OCI-LY3 (cell line): Measurements from ENCODE around the gene LRRC15.

ENCODE experiments used
- H2AFZ ChIP-seq: fragments of 200-600, 300-600 bp; shearing (Covaris generic); 2 replicates; pipeline ENCODE4 v1.6.0; 2014; ENCODE audit warnings: antibody characterized with exemption, low read depth, low read length
- H3K27ac ChIP-seq: fragments of 200-600, 300-600 bp; sonication (generic); 2 replicates; pipeline ENCODE4 v1.5.1; 2014; ENCODE audit warnings: mild to moderate bottlenecking, low read length, moderate library complexity, mixed read lengths
- H3K27me3 ChIP-seq: fragments of 200-600, 300-600 bp; sonication (generic); 2 replicates; pipeline ENCODE4 v1.6.1; 2014; ENCODE audit warnings: low read depth, low read length, mixed read lengths
- H3K36me3 ChIP-seq: fragments of 200-600, 300-600 bp; sonication (generic); replicated peaks from 2 replicates; pipeline ENCODE3; 2014; ENCODE audit warnings: low read depth, low read length, mixed read lengths
- H3K4me1 ChIP-seq: fragments of 300-600, 200-600 bp; sonication (generic); 2 replicates; pipeline ENCODE4 v1.6.1; 2014; ENCODE audit warnings: low read length, mixed read lengths
- H3K4me2 ChIP-seq: fragments of 200-600, 300-600 bp; sonication (generic); 2 replicates; pipeline ENCODE4 v1.6.1; 2014; ENCODE audit warnings: low read length, mixed read lengths
- H3K4me3 ChIP-seq: fragments of 300-600, 200-600 bp; sonication (generic); 2 replicates; pipeline ENCODE4 v1.5.1; 2014; ENCODE audit warnings: antibody characterized with exemption, mild to moderate bottlenecking, low read length, moderate library complexity
- H3K79me2 ChIP-seq: fragments of 300-600, 200-600 bp; shearing (Covaris generic); 2 replicates; pipeline ENCODE4 v1.6.1; 2014; ENCODE audit warnings: mild to moderate bottlenecking, low read length, mixed read lengths
- H3K9ac ChIP-seq: fragments of 300-600, 200-600 bp; shearing (Covaris generic); 2 replicates; pipeline ENCODE4 v1.6.0; 2014; ENCODE audit warnings: mild to moderate bottlenecking, low read length, moderate library complexity
- H3K9me3 ChIP-seq: fragments of 200-600, 300-600 bp; shearing (Covaris generic); 2 replicates; pipeline ENCODE4 v1.6.1; 2014; ENCODE audit warnings: low read length, mixed read lengths; ENCODE audit not compliant: insufficient read depth
- H4K20me1 ChIP-seq: fragments of 200-600, 300-600 bp; sonication (generic); 2 replicates; pipeline ENCODE4 v1.6.1; 2016; ENCODE audit warnings: low read length, mixed read lengths; ENCODE audit not compliant: insufficient read depth
- EZH2phosphoT487 ChIP-seq: fragments of 200-600 bp; shearing (Covaris generic); IDR thresholded peaks from 2 replicates; pipeline ENCODE4 v1.6.1; 2018; ENCODE audit warnings: antibody characterized with exemption, mixed run types, low read depth
- TF ChIP-seq, protein P1 (sequence below): fragments of 200-600, 300-600 bp; sonication (generic); IDR thresholded peaks from 2 replicates; pipeline ENCODE4 v1.5.1; 2014; ENCODE audit warnings: antibody characterized with exemption, low read length, low read depth

LRRC15 gene

GRCh38 chr3:194329583-194329965, 40.0 kb downstream of the LRRC15 start:
- Histone ChIP-seq H3K4me2 (no peak overlapping the region), H3K79me2 (no peaks in the 10 kb centered on the region), H2AFZ (no peak overlapping the region), H3K4me1 (peaks cover 8% of the 10 kb centered on the region), H3K9me3 (no peaks in the 10 kb centered on the region), H3K27me3 (peaks cover 17% of the 10 kb centered on the region), H3K27ac (no peak overlapping the region), H3K4me3 (no peak overlapping the region), H3K9ac (no peak overlapping the region), H3K36me3 (no peaks in the 10 kb centered on the region), H4K20me1 (no peaks in the 10 kb centered on the region)
- TF ChIP-seq, protein P1, sequence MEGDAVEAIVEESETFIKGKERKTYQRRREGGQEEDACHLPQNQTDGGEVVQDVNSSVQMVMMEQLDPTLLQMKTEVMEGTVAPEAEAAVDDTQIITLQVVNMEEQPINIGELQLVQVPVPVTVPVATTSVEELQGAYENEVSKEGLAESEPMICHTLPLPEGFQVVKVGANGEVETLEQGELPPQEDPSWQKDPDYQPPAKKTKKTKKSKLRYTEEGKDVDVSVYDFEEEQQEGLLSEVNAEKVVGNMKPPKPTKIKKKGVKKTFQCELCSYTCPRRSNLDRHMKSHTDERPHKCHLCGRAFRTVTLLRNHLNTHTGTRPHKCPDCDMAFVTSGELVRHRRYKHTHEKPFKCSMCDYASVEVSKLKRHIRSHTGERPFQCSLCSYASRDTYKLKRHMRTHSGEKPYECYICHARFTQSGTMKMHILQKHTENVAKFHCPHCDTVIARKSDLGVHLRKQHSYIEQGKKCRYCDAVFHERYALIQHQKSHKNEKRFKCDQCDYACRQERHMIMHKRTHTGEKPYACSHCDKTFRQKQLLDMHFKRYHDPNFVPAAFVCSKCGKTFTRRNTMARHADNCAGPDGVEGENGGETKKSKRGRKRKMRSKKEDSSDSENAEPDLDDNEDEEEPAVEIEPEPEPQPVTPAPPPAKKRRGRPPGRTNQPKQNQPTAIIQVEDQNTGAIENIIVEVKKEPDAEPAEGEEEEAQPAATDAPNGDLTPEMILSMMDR: no peak
- no peak for TF ChIP-seq EZH2phosphoT487

- Histone ChIP-seq H3K27ac (no peak overlapping the region), H3K4me1 (peaks cover 6% of the 10 kb centered on the region), H3K79me2 (no peaks in the 10 kb centered on the region), H3K4me2 (no peak overlapping the region), H3K4me3 (no peak overlapping the region), H3K9ac (no peak overlapping the region), H3K27me3 (peaks cover 14% of the 10 kb centered on the region), H3K9me3 (no peaks in the 10 kb centered on the region), H4K20me1 (no peaks in the 10 kb centered on the region), H2AFZ (no peak overlapping the region), H3K36me3 (no peaks in the 10 kb centered on the region)
- TF ChIP-seq, protein P1: no peak
- TF ChIP-seq EZH2phosphoT487: no peak
Measured at GRCh38 chr3:194328942-194329582, 40.5 kb downstream of the LRRC15 start.

GRCh38 chr3:194328053-194328657, 41.4 kb downstream of the LRRC15 start:
- Histone ChIP-seq H3K4me3 (no peak overlapping the region), H2AFZ (no peak overlapping the region), H3K36me3 (no peaks in the 10 kb centered on the region), H3K9me3 (no peaks in the 10 kb centered on the region), H3K4me2 (no peak overlapping the region), H3K9ac (no peak overlapping the region), H4K20me1 (no peaks in the 10 kb centered on the region), H3K79me2 (no peaks in the 10 kb centered on the region), H3K27ac (no peak overlapping the region), H3K4me1 (0 out of 2 replicates have a peak, but pooled peaks cover under 1% of the 10 kb centered on the region), H3K27me3 (peaks cover 11% of the 10 kb centered on the region)
- TF ChIP-seq, protein P1: no peak
- TF ChIP-seq EZH2phosphoT487: no peak

DNA sequence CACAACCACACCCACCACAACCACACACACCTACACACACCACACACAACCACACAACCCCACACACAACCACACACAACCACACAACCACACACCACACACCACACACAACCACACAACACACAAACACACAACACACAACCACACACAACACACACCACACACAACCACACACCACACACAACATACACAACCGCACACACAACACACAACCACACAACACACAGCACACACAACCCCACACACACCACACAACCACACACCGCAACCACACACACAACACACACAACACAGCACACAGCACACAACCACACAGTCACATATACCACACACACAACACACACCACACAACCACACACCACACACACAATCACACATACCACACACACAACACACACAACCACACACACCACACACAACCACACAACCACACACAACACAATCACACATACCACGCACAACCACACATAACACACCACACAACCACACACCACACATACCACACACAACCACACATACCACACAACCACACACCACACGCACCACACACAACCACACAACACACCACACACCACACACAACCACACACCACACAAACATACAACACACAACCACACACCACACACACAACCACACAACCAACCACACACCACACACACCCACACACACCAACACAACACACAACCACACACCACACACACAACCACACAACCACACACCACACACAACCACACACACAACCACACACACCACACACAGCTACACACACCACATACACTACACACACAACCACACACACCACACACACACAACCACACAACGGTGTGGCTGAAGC, 42.1 kb downstream of the LRRC15 start:
- TF ChIP-seq, protein P1: no peak
- no peak for TF ChIP-seq EZH2phosphoT487
- no peak overlapping the region for H3K27ac ChIP-seq

More for the DNA sequence above, 42.1 kb downstream of the LRRC15 start:
- no peaks in the 10 kb centered on the region for H3K4me1 ChIP-seq
- no peak overlapping the region for H3K9ac ChIP-seq
- H3K36me3 ChIP-seq: no peaks in the 10 kb centered on the region
- H3K4me3 ChIP-seq: no peak overlapping the region
- no peaks in the 10 kb centered on the region for H4K20me1 ChIP-seq
- 0 out of 2 replicates have a peak, but pooled peaks cover 3% of the 10 kb centered on the region for H3K27me3 ChIP-seq
- no peak overlapping the region for H3K4me2 ChIP-seq
- H3K9me3 ChIP-seq: no peaks in the 10 kb centered on the region
- no peaks in the 10 kb centered on the region for H3K79me2 ChIP-seq
- H2AFZ ChIP-seq: no peak overlapping the region
